Measurements from ENCODE around the gene EMSY.

Gene EMSY

DNA sequence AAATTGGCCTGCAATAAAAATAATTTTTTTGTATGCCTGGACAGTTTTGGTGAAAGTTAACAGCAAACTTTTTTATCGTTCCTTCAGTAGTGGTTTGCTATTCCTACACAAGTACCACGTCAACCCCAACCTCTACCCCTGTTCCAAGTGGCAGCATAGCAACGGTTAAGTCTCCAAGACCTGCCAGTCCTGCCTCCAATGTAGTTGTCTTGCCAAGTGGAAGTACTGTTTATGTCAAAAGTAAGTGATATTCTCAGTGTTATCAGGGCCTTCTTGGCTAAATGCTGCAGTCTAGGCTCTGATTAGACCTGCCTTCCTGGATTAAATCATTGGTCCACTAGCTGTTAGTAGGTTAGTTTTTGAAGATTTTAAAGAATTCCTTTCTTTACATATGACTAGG is 15.0 kb downstream of the EMSY start:
- no peak for DNase-seq

DNA sequence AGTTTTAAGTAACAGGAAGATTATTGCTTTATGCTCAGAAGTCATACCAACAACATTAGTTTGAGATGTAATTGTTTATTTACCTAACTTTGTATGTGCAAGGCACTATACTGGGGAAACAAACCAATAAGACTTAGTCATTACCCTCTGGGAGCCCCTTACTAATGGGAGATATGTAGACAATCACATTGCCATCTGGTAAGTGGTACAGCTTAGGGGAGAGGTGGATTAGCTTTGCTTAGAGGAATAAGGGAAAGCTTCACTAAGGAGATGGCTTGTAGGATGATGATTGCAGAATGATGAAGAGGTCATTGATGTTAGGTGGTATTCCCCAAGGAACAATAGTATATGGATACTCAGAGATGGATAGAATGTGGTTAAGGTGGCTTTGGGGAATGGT is 17.5 kb downstream of the EMSY start:
- DNase-seq: no peak

DNA sequence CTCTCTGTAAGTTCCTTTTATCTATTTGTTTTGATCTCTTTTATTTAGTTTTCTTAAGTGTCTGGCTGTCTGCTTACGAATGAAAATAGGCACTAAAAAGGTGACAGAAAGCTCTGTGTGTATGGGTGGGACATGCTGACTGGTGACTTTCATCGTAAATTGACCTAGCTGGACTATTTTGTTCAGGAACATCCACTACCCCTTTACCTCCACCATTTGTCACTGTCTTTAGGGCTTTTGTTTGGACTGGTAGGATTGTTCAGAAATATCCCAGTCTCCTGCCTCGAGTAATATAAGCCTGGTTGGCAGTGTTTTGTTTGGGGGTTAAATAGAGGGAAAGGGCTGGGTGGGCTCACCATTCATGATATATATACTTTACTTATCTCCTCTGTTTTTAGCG is 20.9 kb downstream of the EMSY start:
- DNase-seq: no peak

DNA sequence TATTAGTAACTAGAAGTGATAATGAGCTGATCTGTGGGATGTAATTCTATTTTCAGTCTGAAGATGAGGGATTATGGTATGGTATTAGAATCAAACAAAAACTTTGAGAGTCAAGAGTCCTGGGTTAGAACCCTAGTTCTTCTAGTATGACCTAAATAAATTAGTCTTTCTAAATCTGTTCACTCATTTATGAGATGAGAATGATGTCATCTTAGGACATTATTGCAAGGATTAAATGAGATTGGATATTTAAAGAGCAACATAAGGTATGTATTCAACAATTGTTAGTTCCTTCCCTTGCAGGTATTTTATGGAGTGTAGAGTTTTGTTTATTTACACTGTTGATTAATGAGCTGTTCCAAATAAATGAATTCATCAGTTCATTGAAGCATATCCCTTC is 21.8 kb downstream of the EMSY start:
- no peak for DNase-seq

DNA sequence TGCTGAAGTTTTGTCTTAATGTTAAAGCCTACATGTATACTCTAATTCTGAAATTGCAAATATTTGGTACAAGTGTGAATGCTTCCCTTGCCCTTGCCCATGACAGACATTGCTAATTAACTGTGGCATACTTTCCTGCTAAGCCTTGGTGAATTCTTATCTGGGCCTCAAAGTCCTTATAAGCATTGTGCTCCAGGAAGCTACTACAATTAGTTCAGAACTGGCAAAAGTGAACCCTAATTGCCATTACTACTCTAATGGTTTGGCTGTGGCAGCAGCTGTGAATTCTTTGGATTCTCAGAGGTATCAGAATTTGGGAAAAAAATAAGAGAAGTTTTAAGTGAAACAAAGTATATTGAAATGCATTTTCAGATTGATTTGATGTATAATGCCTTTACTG is 24.3 kb downstream of the EMSY start:
- DNase-seq: no peak

DNA sequence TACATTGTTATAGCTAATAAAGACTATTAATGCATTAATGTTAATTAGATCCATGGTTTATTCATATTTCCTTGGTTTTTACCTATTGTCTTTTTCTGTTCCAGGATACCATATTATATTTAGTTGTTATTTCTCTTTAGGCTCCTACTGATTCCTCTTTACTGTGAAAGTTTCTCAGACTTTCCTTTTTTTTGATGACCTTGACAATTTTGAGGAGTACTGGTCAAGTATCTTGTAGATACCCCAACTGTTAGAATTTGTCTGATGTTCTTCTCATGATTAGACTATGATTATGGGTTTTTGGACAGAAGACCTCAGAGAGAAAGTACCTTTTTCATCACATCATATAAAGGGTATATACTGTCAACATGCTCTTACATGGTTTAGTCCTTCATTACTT is 26.6 kb downstream of the EMSY start:
- DNase-seq: no peak

DNA sequence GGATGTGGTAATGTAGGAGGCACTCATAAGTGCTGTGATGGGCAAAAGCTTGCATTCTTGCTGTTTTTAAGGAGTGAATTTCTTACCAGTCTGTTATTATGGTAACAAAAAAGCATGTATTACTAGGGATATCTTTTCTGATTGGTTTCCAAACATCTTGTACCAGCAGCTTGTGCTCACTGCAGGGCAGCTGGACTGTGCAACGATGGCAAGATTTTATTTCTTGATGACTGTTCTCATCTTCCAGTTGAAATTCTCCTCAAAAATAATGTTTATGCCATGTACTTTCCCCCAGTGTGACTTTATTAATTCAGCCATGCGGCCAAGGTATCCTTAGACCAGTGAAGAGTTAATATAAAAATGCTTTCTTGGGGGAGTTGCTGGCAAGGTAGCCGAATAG is 35.4 kb downstream of the EMSY start:
- DNase-seq: no peak

DNA sequence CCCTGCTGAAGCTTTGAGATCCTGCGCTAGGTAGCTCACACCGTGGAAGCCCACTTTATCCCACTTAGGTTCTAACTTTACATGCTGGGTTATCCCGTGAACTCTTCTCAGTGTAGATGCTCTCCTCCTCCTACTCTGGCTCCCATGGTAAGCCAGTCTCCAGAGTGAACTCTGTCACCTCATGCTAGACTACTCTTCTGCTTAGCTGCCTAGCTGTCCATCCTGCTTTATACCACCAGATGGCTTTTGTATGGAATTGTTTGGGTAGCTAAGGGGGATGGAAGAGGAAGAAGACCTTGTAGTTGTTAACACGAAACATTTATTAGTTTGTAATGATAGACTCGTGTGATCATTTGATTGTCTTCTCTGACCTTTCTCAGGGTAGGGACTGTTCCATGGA is 46.8 kb downstream of the EMSY start:
- no peak for DNase-seq

DNA sequence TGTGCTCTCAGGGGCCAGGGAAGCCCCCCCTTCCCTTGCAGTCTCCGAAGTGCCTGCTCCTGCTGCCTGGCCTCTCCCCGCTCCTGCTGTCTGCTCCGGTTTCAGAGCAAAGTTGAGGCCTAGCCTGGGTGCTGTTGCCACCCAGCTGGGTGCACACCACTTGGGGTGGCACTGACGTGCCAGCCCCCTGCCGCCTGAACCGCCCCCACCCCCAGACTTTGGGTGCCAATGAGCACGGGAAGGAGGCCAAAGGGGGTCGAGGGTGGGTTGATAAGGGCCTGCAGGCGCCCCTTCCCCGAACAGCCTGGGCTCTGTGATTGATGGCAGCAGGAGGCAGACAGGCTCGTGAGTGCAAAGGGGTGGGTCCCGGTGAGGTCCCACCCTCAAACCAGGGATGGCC is 48.2 kb downstream of the EMSY start:
- no peak for DNase-seq

DNA sequence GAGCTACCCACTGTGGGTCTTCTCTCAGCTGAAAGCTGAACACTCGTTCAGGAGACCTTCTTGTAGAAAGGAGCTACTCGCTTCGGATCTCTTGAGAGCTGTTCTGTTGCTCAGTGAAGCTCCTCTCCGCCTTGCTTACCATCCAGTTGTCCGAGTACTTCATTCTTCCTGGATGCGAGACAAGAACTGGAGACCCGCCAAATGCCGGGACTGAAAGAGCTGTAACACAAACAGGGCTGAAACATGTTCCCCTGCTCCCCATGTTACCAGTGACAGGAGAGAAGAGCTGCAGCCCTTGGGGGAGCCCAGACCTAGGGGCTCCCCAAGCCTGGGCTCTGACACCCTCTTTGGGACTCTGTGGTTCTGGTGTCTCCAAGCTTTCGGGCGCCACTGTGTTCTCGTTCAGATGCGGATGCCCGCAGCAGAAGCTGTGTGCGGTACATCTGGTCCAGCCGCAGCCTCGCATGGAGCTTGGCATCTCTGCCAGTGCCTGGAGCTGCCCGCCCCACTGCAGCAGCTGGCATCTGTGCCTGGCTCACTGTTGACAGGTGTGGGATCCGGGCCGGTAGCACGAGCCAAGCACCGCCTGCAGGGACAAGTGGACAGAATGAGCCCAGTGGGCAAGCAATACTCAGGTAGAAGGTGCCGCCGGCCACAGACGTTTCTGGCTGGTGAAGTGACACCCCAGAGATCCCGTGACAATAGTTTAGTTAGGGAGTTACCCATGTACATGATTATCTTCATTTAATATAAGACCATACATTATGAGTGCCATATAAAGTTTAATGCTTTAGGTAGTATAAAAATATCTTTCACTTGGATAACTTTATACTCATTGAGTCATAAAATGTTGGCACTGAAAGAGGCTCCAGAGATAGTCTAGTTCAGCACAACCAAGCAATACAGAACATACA is 49.1 kb downstream of the EMSY start:
- DNase-seq: no peak

DNA sequence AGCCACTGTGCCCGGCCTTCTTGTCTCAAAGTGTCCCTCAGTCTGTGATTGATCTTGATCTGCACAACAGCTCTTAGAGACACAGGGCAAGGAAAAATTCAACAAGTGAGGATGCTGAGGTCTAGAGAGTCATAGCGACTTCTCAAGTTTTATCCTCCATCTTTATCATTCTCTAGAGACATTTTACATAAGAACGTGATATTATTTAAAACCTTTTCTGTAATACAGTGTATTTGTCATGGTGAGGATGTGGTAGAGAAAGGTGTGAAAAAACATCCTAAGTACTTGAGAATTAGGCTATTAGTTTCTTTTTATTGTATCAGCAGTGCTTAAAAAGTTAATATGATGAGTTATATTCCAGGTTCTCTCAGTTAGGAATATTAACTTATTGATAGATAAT is 50.2 kb downstream of the EMSY start:
- DNase-seq: no peak

DNA sequence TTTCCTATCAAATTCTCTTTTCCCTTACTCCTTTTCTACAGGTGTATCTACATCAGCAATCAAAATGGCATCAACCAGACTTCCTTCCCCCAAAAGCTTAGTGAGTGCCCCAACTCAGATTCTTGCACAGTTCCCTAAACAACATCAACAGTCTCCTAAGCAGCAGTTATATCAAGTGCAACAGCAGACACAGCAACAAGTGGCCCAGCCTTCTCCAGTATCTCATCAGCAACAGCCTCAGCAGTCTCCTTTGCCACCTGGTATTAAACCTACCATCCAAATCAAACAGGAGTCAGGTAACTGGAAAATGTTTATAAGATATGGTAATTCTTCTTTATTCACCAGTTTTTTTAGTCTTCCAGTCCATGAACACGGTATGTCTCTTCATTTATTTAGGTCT is 51.4 kb downstream of the EMSY start:
- no peak for DNase-seq

DNA sequence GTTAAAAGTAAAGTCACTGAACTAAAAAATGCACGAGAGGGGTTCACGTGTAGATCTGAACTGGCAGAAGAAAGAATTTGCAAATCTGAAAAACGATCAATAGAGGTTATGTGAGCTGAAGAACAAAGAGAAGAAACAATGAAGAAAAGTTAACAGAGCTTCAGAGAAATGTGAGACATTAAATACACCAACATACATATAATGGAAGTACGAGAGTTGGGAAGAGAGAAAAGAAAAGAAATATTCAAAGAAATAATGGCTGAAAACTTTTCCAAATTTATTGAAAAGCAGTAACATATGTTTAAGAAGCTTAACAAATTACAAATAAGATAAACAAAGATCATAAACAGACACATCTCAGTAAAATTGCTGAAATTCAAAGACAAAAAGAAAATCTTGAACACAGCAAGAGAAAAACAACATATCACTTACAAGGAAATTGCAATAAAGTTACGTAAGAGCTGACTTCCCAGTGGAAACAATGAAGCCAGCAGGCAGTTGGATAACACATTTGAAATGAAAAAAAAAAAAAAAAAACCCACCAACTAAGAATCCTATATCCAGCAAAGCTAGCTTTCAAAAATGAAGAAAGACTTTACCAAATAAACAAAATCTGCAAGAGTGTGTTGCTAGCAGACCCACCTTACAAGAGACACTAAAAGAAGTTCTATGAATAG is 56.8 kb downstream of the EMSY start:
- no peak for DNase-seq

DNA sequence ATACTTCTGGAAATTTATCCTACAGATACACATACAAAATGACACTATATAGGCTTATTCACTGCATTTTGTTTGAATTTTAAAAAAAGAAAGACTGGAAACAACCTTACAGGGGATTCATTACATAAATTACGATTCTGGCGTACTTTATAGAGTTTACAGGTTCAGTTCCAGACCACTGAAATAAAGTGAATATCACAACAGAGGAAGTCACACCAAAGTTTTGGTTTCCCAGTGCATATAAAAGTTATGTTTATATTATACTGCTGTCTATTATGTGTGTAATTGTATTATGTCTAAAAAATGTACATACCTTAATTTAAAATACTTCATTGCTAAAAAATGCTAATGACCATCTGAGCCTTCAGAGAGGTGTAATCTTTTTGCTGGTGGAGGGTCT is 62.0 kb downstream of the EMSY start:
- DNase-seq: no peak

DNA sequence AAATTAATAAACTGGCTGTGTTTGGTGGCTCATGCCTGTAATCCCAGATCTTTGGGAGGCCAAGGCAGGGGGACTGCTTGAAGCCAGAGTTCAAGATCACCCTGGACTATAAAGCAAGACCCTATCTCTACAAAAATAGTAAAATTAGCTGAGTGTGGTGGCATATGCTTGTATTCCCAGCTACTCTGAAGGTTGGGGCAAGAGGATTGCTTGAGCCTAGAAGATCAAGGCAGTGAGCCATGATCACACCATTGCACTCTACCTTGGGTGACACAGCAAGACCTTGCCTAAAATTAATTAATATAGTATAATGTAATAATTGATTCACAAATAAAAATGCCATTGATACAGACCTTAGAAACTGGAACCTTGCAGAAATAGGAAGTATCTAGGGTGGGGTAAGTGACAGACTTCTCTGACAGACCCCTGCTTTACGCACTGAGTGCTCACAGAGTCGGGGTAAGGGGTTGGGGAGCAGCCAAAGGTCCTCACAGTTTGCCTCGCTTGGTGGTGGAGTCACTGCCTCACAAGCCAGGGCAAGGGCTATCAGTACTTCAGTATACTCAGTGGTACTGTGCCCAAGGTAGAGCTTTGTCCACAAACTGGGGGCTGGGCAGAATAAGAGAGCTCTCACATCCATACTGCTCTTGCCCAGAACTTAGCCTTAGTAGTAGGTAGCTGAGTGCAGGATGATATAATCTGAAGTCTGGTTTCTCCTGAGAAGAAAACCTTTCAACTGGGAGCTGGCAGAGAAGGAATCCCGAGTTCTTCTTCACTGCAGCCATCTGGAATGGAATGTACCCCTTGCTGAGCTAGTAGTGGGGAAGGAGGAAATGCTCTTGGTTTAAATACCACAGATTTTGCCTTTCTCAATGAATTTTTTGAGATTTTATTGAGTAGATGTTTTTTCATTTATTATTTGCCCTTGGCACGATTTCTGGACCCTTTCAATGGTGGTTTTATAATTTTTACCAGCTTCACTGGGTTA is 65.5 kb downstream of the EMSY start:
- DNase-seq: no peak

DNA sequence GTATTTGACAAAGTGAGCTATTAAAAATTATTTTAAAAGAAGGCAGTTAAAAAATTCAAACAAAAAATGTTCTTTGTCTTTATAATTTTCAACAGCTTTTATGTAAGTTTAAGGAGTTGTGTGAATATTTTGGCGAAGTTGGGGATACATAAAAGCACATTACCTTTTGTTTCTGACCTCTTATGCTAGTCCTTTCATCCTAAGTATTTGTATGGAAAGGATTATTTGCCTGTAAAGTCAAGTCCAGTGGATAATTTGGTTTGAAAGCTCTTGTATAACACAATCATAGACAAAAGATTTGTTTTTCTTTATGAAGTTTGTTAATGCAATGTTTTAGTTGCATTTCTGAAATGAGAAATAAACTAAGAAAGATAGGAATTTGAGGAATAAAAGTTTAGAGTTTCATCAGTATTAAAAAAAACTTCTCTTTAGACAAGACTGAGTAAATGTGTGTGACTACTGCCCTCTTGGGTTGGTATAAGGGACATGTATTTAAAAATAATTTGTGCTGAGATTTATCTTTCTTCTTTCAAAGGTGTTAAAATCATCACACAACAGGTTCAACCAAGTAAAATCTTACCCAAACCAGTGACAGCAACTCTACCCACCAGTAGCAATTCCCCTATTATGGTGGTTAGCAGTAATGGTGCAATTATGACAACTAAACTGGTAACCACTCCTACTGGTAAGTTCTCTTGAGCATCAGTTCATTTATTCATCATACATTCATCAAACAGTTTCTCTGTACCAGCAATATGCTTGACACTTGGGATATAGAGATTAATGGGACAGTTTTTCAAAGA is 68.2 kb downstream of the EMSY start:
- no peak for DNase-seq

DNA sequence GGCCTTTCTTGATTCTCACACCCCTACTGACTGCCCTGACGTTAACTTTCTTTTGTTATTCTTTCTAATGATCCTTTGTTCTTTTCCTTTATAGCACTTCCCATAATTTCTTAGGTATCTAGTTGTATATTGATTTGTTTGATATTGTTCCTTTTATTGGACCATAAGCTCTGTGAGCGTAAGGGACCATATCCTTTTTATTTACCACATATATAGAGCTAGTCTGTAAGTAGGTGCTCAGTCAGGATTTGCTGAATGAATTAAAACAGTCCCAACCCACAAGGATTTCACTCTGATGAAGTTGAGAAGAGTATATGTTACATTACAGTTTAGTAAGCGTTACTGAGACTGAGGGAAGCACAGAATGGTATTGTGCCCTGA is 68.8 kb downstream of the EMSY start:
- no peak for DNase-seq

DNA sequence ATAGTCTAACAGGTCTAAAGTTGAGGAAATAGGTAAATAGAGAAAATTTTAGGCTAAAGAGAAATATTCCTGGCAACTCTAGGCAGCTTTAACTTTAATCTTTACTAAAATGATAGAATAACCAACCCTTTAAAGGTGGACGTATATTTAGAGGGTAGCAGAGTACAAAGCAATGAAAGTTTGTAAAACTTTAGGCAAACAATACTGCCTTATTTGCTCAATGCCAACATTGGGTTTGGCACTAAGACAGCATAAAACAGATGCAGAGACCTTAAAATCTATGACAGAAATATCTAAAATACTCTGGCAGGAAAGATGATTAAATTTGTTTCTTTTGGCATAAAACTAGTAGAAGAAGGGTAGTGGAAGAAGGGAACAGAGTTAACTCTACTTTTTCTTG is 70.7 kb downstream of the EMSY start:
- DNase-seq: no peak

DNA sequence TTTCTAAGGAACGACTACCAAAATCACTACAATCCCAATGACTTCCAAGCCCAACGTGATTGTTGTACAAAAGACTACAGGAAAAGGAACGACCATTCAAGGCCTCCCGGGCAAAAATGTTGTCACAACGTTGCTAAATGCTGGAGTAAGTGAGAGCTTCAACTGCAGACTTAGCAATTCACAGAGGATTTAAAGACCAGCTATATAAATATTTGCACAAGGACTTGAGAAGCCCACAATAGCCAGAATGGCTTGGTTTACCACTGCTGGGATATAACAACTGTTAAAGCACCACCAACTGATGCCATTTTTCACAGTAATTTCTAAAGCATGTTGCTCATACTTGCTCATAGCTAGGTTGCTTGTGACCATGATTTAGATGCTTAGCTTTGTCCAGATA is 78.3 kb downstream of the EMSY start:
- DNase-seq: no peak

DNA sequence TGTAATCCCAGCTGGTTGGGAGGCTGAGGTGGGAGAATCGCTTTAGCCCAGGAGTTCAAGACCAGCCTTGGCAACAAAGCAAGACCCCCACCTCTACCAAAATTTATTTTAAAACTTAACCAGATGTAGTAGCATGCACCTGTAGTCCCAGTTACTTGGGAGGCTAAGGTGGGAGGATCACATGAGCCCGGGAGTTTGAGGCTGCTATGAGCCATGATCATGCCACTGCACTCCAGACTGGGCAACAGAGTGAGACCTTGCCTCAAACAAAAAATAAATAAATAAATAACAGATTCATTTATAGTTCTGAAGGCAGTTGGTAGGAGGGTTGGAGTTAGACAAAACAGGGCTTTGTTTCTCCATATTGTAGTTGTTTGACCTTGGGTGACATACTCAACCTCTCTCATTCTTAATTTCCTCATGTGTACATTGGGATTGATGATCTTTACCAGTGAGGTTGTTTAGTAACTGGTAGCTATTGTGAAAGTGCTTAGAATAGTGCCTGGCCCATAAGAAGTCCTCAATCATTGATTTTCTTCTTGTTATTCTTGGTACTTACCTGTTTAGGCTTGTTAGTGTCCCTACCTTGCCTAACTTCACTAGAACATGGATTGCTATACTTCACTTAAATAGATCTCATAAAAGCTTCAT is 79.1 kb downstream of the EMSY start:
- DNase-seq: no peak

DNA sequence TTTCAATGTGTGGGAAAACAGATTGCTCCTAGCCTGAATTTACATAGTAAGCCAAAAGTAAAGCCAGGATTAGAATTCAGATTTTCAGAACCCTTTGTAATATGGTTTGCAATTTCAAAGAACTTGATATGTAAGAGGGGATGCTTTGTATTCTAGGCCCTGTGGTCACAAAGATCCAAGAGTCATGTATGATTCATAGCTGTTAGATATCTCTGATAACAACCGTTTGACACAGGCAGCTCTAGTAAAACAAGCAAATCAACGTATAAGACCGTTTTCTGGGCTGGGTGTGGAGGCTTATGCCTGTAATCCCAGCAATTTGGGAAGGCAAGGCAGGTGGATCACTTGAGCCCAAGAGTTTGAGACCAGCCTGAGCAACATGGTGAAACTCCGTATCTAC is 79.6 kb downstream of the EMSY start:
- no peak for DNase-seq

DNA sequence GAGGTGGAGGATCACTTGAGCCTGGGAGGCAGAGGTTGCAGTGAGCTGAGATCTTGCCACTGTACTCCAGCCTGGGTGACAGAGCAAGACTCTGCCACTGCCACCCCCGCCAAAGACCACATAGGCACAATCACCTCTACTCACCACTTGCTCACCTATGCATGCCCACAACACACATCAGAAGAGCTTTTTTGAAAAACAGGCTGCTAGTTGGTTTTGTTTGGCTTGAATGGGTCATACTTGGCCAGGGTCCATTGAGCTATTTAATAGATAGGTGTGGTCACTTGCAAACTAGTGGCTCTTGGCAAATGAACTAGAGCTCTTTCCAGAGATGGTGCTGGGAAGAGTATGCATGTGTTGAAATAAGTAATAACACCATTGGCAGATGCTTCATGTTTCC is 80.1 kb downstream of the EMSY start:
- DNase-seq: no peak
